K562 (cell line): ENCODE measurements around the gene SLC5A5. TPM values are rescaled to one million over a fixed set of nuclear protein-coding genes. Genes with fewer than 3 reads are reported as not detected.
A peak's percentile ranks its signal among the peaks of the same experiment; 100 is the strongest.

Experiments
- ATAC-seq: fragments of 200-7000 bp; cut with Tn5 transposase; 3 replicates; pipeline ENCODE4 v1.9.1; 2020; ENCODE audit warnings: moderate library complexity
- BruUV-seq: library from RNA; stranded (reverse); fragments of 400-500 nt; replicated peaks from 2 replicates; lab custom pipeline; 2021; lab: Mats Ljungman, UMichigan
- CTCF ChIA-PET: fragments of 300-600 bp; formaldehyde crosslinking; extraction: SDS; loops from one replicate; lab custom pipeline; 2021; ENCODE audit warnings: low intra/inter-chr PET ratio; lab: Yijun Ruan, JAX
- POLR2A ChIA-PET: fragments of 300-600, 350-650 bp; sonication (Branson Sonifier 250); formaldehyde crosslinking; extraction: SDS; loops from one replicate; lab custom pipeline; 2021; ENCODE audit warnings: antibody characterized with exemption, inconsistent platforms; lab: Yijun Ruan, JAX
- DNase-seq, 4 experiments: peaks; one replicate each; pipeline versions ENCODE4 v3.0.0 to v3.0.0-alpha.2; 2011 to 2018; ENCODE audit warnings: low spot score in 3 of 4, mixed read lengths in 3 of 4; ENCODE audit errors: extremely low read depth in 1 of 4
- FAIRE-seq: peaks from 2 replicates; lab custom pipeline; 2011; peaks lifted over from hg19 to GRCh38; lab: Jason Lieb, UNC
- H2AFZ ChIP-seq: 2 replicates; pipeline ENCODE4 v1.6.0; 2011; ENCODE audit warnings: low read depth, low read length, control low read depth, inconsistent platforms
- H3K27ac ChIP-seq: fragments of 200-600 bp; 3 replicates; pipeline ENCODE4 v1.8.0; 2011; ENCODE audit warnings: low read depth, mild to moderate bottlenecking, control low read depth, inconsistent platforms, low read length, moderate library complexity, mixed read lengths; ENCODE audit errors: extremely low read depth
- H3K27me3 ChIP-seq, 2 experiments: fragments of 300-600 bp in 1 of 2; 2 replicates in 1 of 2; 3 replicates in 1 of 2; pipeline versions ENCODE4 v1.6.0 to v1.8.0; 2011; ENCODE audit warnings: inconsistent platforms in 2 of 2, low read length in 2 of 2, mild to moderate bottlenecking in 1 of 2, mixed read lengths in 1 of 2, moderate library complexity in 1 of 2; ENCODE audit not compliant: control insufficient read depth in 2 of 2, insufficient read depth in 2 of 2
- H3K36me3 ChIP-seq: fragments of 300-600 bp; 3 replicates; pipeline ENCODE4 v1.8.0; 2011; ENCODE audit warnings: mild to moderate bottlenecking, low read length, inconsistent platforms; ENCODE audit not compliant: control insufficient read depth, insufficient read depth
- H3K4me1 ChIP-seq, 2 experiments: fragments of 200-600 bp in 1 of 2; replicated peaks in 1 of 2; 2 replicates in 1 of 2; 3 replicates in 1 of 2; pipeline versions ENCODE4 v1.5.1 to v1.8.0; 2011; ENCODE audit warnings: inconsistent platforms in 2 of 2, low read length in 2 of 2, mild to moderate bottlenecking in 1 of 2, mixed read lengths in 1 of 2, moderate library complexity in 1 of 2; ENCODE audit not compliant: control insufficient read depth in 2 of 2, insufficient read depth in 2 of 2
- H3K4me2 ChIP-seq: 2 replicates; pipeline ENCODE4 v1.6.1; 2011; ENCODE audit warnings: low read length, control low read depth, inconsistent platforms, mixed read lengths; ENCODE audit not compliant: insufficient read depth
- H3K4me3 ChIP-seq: fragments of 200-600 bp; sonication (generic), shearing (Covaris generic); 2 replicates; pipeline ENCODE4 v1.5.1; 2016; ENCODE audit warnings: control low read depth, inconsistent platforms
- H3K79me2 ChIP-seq: fragments of 200-600 bp; 3 replicates; pipeline ENCODE4 v1.8.0; 2011; ENCODE audit warnings: low read length, inconsistent platforms; ENCODE audit not compliant: control insufficient read depth, insufficient read depth
- H3K9ac ChIP-seq, 2 experiments: 2 replicates each; pipeline versions ENCODE4 v1.6.0 to v1.6.1; 2011; ENCODE audit warnings: low read depth in 2 of 2, low read length in 2 of 2, control low read depth in 1 of 2, inconsistent platforms in 1 of 2, mild to moderate bottlenecking in 1 of 2, mixed read lengths in 1 of 2; ENCODE audit not compliant: insufficient read depth in 1 of 2
- H3K9me1 ChIP-seq: one replicate; pipeline ENCODE4 v1.6.0; 2011; ENCODE audit warnings: inconsistent platforms, mild to moderate bottlenecking, low read length, moderate library complexity; ENCODE audit not compliant: control insufficient read depth, insufficient read depth
- H3K9me3 ChIP-seq: replicated peaks from 2 replicates; pipeline ENCODE4 v1.5.1; 2011; ENCODE audit warnings: low read depth, low read length, inconsistent platforms; ENCODE audit not compliant: control insufficient read depth, insufficient read depth
- H4K20me1 ChIP-seq: replicated peaks from 2 replicates; pipeline ENCODE4 v1.6.1; 2011; ENCODE audit warnings: low read length, inconsistent platforms, mixed read lengths; ENCODE audit not compliant: control insufficient read depth, insufficient read depth
- ARID3B ChIP-seq: fragments of 250-450 bp; sonication (Bioruptor Pico); IDR thresholded peaks from 2 replicates; pipeline ENCODE4 v1.4.0; 2020; ENCODE audit warnings: borderline replicate concordance
- BCOR ChIP-seq: fragments of 450-650 bp; IDR thresholded peaks from 2 replicates; pipeline ENCODE4 v1.6.1; 2016
- CHD1 ChIP-seq: fragments of 200-600 bp; sonication (generic); IDR thresholded peaks from one replicate; pipeline ENCODE4 v1.6.1; 2012; ENCODE audit warnings: mild to moderate bottlenecking, moderate library complexity, low read length, inconsistent platforms
- HIVEP1 ChIP-seq: fragments of 250-450 bp; sonication (Bioruptor Pico); IDR thresholded peaks from 2 replicates; pipeline ENCODE4 v1.4.0; 2020; ENCODE audit warnings: mild to moderate bottlenecking
- KDM1A ChIP-seq, 2 experiments: fragments of 450-650 bp; IDR thresholded peaks; 2 replicates each; pipeline ENCODE4 v1.6.1; 2016; ENCODE audit warnings: mild to moderate bottlenecking in 2 of 2
- NFYB ChIP-seq: IDR thresholded peaks from 2 replicates; pipeline ENCODE4 v1.6.1; 2011; ENCODE audit warnings: mild to moderate bottlenecking, moderate library complexity; ENCODE audit not compliant: insufficient read length; ENCODE audit errors: extremely low read depth
- PPARD ChIP-seq: fragments of 250-450 bp; sonication (Bioruptor Pico); IDR thresholded peaks from 2 replicates; pipeline ENCODE4 v1.8.0; 2022; ENCODE audit warnings: inconsistent platforms, mild to moderate bottlenecking, moderate library complexity
- RBM25 ChIP-seq: fragments of 200-400 bp; formaldehyde crosslinking; IDR thresholded peaks from 2 replicates; pipeline ENCODE4 v1.6.1; 2018; ENCODE audit warnings: low read length, low read depth, moderate library complexity; ENCODE audit not compliant: severe bottlenecking
- ZNF224 ChIP-seq: sonication (generic); formaldehyde crosslinking; IDR thresholded peaks from 2 replicates; pipeline ENCODE4 v1.8.0; 2022; ENCODE audit warnings: mild to moderate bottlenecking, missing genetic modification reagents
- ZNF24 ChIP-seq: fragments of 450-650 bp; IDR thresholded peaks from 2 replicates; pipeline ENCODE4 v1.6.1; 2016
- WGBS: fragments of 100-300 bp; shearing (Covaris generic); methylation state at CpG from one replicate; pipeline ENCODE4 v1.1.6; 2016; ENCODE audit warnings: low coverage, mixed read lengths; ENCODE audit not compliant: insufficient coverage; ENCODE audit errors: missing lambda C conversion rate; 5-methylcytosine and 5-hydroxymethylcytosine counted together
- in situ Hi-C: fragments of 300-500 bp; cut with MboI; formaldehyde crosslinking; loops from 4 replicates; pipeline ENCODE4 v1.15.0; 2018; ENCODE audit warnings: inconsistent platforms, mixed read lengths
- intact Hi-C: fragments of 100-400 bp; cut with micrococcal nuclease; formaldehyde crosslinking; loops from 2 replicates; pipeline ENCODE4 v1.14.2; 2022
- polyA plus RNA-seq, 8 experiments: library from polyadenylated mRNA; depleted of rRNA in 4 of 8; stranded (reverse) in 5 of 8; unstranded in 3 of 8; fragments of >200 nt; fragmentation: Nextera tagmentation in 2 of 8; fragmentation: Illumina TruSeq in 1 of 8; extraction: Ambion mirVana in 2 of 8; extraction: Trizol in 1 of 8; gene quantifications; 2 replicates each; pipeline versions ENCODE4 v1.2.1 to v1.2.3, GENCODE V29; 2011 to 2014; ENCODE audit warnings: inconsistent platforms in 1 of 8, missing spikeins in 1 of 8
- total RNA-seq, 7 experiments: library from RNA; depleted of rRNA in 6 of 7; stranded (reverse); fragments of >200 nt in 6 of 7; fragmentation: Illumina TruSeq in 2 of 7; extraction: Trizol in 2 of 7; gene quantifications; 2 replicates each; pipeline versions ENCODE4 v1.2.1 to v1.2.3, GENCODE V29; 2011 to 2021; ENCODE audit warnings: low replicate concordance in 1 of 7
- TF ChIP-seq, protein P1 (sequence below), 2 experiments: fragments of 450-650 bp; IDR thresholded peaks; 2 replicates each; pipeline ENCODE4 v1.6.1; 2016; ENCODE audit warnings: mild to moderate bottlenecking in 2 of 2, borderline replicate concordance in 1 of 2, low read depth in 1 of 2, moderate library complexity in 1 of 2

The SLC5A5 gene
- total and polyA plus RNA-seq, 9 of the 15 experiments (the other 6 are each of a cell fraction or from before 2014, with no cell fraction given): 0.10 to 0.73 (median 0.23) TPM

DNA sequence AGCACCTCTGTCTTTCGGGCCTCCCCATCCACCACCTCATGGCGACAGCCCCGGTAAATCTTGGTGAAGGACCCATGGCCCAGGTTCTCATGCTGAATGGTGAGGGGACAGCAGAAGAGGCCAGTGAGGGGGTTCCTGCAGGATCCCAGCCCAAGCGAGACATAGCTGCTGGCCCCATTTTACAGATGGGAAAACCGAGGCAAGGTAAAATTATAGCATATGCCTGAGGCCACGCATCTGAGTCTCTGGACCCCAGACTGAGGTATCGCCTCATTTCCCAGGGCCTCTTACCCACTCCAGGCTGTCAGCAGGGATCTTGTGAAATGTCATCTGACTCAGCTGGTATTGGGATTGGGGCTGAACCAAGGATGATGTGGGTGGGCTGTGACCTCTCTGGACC, 33.8 kb upstream of the SLC5A5 start:
- Histone ChIP-seq H3K4me1 (peaks cover 0 to 38% of the 10 kb centered on the region in 2 experiments; a peak in 3 of 5 replicates), H3K27me3 (peaks cover 7 to 25% of the 10 kb centered on the region in 2 experiments; a peak in 3 of 5 replicates), H2AFZ (no peak overlapping the region), H3K79me2 (peaks cover 7% of the 10 kb centered on the region; the same call in 2 of the 3 replicates), H3K9me1 (peaks cover 4% of the 10 kb centered on the region), H3K27ac (no peak overlapping the region), H3K9me3 (no peaks in the 10 kb centered on the region), H4K20me1 (no peaks in the 10 kb centered on the region), H3K4me3 (no peak overlapping the region), H3K4me2 (no peak overlapping the region), H3K36me3 (no peaks in the 10 kb centered on the region), H3K9ac (no peak overlapping the region)
- POLR2A ChIA-PET: no interaction called here
- ATAC-seq (no peak), DNase-seq (no peak), FAIRE-seq (no peak)
- BruUV-seq: no TSS peak
- 19% methylated on average over 7 of the region's 7 CpGs for WGBS
- intact Hi-C loops: no loop called here
- CTCF ChIA-PET: no interaction called here
- in situ Hi-C loops: no loop called here
- TF ChIP-seq ZNF224 (CRISPR knock-in tag) (no peak), ZNF24 (no peak), HIVEP1 (CRISPR knock-in tag) (no peak), NFYB (no peak), BCOR (peak; percentile 89), ARID3B (CRISPR knock-in tag) (no peak), RBM25 (peak; percentile 84), PPARD (CRISPR knock-in tag) (no peak), KDM1A (IDR thresholded peaks at IDR 0.05) (peak; percentile 69 to 70; a peak in 3 of 4 replicates), CHD1 (no peak)
- TF ChIP-seq, protein P1, sequence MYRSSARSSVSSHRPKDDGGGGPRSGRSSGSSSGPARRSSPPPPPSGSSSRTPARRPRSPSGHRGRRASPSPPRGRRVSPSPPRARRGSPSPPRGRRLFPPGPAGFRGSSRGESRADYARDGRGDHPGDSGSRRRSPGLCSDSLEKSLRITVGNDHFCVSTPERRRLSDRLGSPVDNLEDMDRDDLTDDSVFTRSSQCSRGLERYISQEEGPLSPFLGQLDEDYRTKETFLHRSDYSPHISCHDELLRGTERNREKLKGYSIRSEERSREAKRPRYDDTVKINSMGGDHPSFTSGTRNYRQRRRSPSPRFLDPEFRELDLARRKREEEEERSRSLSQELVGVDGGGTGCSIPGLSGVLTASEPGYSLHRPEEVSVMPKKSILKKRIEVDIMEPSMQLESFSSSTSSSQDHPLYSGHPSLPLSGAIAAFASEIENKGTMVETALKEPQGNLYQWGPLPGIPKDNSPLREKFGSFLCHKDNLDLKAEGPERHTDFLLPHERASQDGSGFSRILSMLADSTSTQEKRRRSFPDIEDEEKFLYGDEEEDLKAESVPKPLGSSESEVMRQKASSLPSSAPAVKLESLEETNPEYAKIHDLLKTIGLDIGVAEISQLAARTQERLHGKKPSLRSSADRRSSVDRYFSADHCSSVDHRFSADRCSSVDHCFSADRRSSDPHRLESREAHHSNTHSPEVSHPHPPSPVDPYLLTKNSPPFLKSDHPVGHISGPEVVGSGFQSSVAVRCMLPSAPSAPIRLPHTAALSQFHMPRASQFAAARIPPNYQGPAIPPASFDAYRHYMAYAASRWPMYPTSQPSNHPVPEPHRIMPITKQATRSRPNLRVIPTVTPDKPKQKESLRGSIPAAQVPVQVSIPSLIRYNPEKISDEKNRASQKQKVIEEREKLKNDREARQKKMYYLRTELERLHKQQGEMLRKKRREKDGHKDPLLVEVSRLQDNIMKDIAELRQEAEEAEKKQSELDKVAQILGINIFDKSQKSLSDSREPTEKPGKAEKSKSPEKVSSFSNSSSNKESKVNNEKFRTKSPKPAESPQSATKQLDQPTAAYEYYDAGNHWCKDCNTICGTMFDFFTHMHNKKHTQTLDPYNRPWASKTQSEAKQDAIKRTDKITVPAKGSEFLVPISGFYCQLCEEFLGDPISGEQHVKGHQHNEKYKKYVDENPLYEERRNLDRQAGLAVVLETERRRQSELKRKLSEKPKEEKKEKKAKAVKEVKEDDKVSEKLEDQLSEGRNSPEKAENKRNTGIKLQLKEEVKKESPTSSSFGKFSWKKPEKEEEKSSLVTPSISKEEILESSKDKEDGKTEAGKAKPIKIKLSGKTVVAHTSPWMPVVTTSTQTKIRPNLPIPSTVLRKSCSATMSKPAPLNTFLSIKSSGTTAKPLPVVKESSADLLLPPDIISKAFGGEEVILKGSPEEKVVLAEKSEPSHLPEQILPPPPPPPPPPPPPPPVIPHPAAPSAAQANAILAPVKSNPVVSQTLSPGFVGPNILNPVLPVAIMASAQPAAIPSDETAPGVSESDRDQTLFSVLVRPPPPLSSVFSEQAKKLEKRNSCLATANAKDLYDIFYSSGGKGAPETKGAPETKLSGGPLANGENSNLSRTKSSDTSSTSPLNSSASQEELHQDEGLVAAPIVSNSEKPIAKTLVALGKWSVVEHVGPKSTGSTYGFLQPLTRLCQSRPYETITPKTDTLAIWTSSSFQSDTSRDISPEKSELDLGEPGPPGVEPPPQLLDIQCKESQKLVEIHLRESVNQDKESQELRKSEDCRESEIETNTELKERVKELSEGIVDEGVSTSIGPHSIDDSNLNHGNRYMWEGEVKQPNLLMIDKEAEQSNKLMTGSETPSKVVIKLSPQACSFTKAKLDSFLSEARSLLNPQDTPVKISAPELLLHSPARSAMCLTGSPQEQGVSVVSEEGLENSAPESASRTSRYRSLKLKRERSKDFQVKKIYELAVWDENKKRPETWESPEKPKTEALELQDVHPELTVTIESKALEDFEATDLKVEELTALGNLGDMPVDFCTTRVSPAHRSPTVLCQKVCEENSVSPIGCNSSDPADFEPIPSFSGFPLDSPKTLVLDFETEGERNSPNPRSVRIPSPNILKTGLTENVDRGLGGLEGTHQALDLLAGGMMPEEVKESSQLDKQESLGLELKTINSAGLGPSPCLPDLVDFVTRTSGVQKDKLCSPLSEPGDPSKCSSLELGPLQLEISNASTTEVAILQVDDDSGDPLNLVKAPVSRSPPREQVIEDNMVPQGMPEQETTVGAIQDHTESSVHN (IDR thresholded peaks at IDR 0.05; ENCODE audit: borderline replicate concordance in 1 of 2, low read depth in 1 of 2): no peak
